ENCODE measurements around the gene PLEKHG4B.

DNA sequence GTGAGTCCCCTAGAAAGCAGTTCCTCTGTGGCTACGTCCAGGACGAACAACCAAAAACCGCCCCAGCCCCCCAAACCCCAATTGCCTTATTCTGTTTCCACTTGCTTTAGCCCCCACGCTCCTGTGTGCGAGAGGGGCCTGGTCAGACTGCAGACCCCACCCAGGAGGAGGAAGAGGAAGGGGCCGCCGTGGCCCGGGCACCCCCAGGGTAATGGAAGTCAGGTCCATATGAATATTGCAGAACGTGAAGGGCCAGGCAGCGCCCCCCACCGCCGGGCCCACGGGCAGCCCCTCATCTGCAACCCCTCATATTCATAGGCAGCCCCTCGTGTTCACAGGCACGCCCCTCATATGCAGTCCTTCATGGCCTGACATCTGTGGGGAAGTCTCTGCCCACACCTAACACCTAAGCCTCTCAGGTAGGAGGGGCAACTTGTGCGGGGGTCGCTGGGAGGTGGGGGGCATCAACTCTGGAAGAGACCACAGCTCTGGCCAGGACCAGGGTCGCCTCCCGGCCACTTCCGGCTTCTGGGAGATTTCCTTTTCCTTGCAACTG lies 37.7 kb upstream of the PLEKHG4B start:
- TF ChIP-seq, protein P1, sequence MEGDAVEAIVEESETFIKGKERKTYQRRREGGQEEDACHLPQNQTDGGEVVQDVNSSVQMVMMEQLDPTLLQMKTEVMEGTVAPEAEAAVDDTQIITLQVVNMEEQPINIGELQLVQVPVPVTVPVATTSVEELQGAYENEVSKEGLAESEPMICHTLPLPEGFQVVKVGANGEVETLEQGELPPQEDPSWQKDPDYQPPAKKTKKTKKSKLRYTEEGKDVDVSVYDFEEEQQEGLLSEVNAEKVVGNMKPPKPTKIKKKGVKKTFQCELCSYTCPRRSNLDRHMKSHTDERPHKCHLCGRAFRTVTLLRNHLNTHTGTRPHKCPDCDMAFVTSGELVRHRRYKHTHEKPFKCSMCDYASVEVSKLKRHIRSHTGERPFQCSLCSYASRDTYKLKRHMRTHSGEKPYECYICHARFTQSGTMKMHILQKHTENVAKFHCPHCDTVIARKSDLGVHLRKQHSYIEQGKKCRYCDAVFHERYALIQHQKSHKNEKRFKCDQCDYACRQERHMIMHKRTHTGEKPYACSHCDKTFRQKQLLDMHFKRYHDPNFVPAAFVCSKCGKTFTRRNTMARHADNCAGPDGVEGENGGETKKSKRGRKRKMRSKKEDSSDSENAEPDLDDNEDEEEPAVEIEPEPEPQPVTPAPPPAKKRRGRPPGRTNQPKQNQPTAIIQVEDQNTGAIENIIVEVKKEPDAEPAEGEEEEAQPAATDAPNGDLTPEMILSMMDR (conservative IDR thresholded peaks at IDR 0.05), result no peak
- TF ChIP-seq ZFX (IDR thresholded peaks at IDR 0.05), result no peak
